ENCODE data around the gene MPZL3.

The MPZL3 gene

DNA sequence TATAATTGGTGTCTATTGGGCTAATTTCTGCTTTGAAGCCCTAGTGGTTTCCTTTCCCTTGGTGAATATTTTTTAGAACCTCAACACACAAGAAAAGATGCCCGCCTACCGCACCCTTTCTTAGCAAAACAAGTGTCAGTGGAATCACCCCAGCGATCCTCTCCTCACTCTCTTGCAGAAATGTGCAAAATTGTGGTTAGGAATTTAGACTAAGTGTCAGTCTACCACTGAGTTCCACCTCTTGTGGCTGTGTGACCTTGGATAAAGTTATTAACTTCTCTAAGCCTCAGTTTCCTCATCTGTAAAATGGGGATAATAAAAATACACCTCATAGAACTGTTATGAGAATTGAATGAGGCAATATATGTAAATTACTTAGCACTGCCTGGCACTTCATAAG, 22.1 kb downstream of the MPZL3 start:
- no peak for DNase-seq

DNA sequence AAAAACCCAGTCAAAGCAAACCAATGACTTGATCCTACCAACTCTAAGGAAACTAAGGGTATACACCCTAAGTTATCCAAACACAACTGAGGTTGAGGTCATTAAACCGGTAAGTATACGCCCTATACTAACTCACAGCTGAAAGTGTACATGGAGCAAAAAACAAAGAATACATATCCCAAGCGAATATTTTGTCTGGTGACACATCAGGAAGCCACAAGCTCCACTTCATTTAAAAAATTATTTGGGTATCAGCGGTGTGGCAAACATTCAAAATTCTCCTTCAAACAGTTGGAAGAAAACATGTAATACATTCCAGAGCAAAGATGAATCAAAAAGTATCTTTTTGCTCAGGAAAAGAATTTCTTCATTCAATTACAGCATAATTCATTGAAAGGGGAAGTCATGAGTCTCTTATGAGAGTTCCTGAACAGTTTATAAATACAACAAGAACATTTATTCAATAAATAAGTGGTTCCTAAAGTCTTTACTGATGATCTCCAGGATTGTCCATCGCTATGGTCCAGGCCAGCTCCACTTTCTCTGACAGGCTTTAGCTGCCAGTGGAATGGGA, 22.8 kb downstream of the MPZL3 start:
- DNase-seq: no peak

DNA sequence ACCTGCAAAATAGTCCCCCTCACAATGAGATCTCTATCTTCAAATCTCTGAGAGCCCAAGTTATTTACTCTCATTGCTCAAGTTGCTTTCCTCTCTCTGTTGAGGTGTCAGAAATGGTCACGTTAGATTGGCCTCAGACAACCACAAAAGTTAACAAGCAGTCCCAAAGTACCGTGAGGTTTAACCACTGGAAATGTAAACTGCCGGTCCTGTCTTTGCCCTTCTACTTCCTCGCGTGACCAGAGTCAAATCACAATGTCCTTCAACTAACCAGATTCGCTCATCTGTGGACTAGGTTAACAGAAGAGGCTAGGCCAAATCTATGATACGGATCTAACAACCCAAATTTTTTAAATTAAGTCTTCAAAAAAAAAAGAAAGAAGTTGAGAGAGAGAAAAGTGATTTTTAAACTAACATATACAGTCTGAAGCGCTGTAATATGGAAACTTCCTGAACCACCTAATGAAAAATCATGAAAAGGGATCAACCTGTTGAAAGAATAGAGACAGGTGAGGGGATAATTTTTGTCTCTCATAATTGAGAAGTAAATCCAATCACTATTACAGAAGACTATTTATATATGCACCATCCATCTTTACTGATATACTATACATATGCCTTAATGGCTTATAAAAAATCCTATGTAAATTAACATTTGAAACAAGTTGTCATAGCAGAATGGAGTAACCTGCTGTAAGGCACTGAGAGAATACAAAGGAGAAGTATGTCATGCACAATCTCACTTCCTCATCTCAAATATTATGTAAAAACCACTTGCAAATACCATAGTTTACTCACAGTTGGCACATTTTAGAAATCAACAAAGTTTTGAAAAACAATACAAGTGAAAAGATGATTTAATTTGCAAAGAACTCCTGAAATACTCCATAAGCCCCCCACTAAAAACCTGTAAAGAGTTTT, 24.0 kb downstream of the MPZL3 start:
- DNase-seq: no peak

DNA sequence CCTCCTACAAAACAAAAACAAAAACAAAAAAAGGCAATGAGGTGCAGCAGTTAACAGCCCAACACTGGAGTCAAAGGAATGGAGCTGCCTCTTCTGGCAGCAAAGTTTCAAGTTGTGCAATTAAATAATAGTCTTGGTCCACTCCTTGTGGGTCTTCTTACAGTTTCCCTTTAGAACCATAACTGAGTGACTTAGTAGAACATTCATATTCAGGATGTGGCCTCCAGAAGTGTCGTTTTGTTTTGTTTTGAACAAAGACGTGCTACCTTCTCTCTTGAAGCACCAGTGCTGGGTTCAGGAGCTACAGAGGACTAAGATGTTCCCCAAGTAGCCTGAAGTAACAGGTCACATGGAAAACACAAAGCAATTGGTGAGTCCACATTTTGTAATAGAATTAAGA, 25.4 kb downstream of the MPZL3 start:
- DNase-seq: no peak

DNA sequence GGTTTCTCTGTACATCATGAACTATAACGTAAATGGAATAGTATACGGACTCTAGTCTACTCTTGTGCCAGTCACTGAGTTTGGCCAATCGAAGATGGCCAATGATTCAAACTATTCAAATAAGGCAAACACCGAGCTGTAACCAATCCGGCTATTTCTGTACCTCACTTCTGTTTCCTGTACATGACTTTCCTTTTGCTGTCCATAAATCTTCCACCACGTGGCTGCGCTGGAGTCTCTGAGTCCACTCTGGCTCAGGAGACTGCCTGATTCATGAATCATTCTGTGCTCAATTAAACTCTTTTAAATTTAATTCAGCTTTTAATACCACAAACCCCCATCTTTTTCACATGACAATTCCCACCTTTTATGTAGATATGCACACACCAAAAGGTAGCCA, 25.9 kb downstream of the MPZL3 start:
- DNase-seq: no peak

DNA sequence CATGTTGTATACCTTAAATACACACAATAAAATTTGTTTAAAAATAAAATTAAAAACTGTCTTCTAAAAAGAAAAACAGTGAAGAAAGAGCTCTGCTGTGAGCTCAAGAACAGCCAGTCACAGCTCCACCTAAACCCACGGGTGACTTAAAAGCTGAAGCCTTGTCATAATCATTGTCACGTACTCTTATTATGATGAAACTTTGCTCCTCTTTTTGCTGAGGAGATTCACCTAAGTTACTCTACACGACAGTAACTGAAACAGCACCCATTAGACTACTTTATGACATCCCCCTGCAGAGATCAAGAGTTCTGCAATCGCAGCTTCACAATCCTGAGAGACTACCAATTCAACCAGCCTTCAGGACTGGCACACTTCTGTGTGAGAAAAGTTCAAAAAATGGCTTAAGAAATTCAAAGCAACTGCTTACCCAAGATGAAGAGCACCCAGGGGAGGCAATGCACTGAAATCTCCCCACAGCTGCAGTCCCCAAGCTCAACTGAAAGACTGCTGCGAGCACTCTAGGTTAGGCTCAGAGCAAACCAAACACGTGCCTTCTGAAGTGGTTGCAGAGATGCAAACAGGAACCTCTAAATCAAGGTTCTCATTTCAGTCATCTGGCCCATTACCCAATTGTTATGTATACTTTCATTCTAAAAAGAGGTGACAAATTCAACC, 27.5 kb downstream of the MPZL3 start, which contains the start of gene JAML:
TSS of gene JAML (minus strand) at position 501 of the 678 bp plus-strand sequence. CDS start 10,145 bp downstream, outside the sequence.
- no peak for DNase-seq

DNA sequence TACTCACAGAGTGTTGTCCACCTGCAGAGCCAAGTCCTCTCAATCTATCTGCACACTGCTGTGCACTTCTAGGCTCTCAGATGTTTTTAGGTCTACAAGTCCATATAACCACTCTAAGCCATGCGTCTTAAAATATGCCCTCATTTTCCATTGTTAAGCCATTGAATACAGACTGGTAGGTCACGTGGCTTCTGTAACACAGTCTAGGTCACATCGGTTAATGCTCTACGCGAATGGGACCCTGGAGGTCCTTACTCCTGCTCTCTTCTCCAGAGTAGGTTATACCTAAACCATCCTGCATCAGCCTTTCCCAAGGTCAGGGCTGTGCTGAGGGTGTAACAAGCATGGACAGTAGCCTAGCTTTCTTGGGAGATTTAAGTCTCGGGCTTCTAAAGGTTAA, 28.2 kb downstream of the MPZL3 start:
- no peak for DNase-seq

DNA sequence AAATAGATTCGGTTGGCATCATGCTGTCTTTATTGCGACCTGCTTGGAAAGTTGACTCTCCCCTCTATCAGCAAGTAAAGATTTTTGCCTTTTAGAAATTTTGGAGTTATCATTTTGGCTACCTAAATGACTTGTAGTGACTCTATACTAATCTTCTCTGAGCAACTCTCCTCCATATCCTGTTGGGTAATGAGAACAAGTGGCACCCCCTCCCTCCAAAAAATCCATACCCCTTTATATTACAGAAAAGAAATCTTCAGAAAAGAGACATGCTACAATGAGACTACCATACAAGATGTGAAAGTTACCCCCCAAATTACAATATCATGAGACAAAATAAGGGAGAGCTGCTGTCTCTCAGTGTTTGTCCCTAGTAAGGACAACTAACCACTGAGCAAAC, 28.6 kb downstream of the MPZL3 start:
- DNase-seq: no peak

DNA sequence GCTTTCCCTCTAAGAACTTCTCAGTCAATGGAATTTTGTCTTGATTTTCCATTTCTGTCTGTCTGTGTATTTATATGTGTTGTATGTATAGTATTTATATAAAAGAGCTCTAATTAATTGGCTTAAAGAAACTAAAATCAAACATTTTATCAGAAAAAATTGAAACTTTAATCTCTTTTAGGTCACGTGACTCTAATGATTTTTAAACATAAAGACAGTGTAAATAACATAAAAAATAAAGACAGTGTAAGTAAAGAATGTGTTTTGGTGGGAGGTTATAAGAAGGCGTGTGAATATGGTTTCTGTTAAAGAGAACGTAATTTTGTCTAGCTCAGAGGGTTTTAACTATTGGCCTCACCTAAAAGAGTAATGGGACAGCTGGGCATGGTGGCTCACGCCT, 29.7 kb downstream of the MPZL3 start:
- DNase-seq: no peak

DNA sequence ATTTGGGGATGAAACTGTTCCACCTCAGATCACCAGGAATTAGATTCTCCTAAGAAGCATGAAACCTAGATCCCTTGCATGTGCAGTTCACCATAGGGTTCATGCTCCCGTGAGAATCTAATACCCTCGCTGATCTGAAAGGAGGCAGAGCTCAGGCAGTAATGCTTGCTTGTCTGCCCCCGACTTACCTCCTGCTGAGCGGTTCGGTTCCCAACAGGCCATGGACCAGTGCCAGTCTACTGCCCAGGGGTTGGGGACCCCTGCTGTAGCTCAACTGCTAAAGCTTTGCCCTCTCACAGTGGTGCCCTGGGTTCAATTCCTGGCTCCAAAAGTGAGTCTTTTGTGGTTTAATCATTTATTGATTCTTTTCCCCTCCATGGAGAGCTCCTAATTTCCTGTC, 30.7 kb downstream of the MPZL3 start:
- DNase-seq: no peak

DNA sequence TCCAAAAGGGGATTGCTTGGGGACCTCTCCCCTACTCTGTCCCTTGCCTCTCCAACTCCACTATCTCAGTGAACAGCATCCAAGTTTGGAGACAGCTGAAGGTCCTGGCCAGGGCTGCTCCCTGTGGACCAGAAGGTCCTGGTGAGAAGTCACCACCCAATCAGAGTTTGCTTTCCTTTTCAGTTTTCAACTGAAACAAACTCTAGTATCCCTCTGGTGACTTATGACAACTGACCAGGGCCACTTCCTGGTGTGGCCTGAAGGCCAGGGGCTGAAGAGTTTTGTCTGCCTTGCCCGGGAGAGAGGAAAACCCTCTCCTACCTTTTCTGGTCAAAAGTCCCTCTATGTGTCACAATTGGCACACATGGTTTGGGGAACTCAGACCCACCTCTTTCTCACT, 32.4 kb downstream of the MPZL3 start:
- no peak for DNase-seq

DNA sequence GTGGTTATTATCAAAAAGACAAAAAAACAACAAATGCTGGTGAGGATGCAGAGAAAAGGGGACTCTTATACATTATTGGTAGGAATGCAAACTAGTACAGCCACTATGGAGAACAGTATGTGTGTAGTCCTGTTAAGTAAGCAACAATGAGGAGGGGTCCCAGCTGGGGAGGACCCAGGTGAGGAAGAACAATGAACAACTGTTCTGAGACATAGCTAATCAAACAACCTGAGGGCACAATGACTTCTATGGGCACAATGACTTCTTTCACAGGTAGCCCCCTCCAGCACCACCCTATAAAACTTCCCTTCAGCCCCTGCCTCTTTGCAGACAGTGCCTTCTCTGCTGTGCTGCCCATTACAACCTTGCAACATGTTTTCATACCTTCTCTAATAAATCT, 32.9 kb downstream of the MPZL3 start:
- no peak for DNase-seq

DNA sequence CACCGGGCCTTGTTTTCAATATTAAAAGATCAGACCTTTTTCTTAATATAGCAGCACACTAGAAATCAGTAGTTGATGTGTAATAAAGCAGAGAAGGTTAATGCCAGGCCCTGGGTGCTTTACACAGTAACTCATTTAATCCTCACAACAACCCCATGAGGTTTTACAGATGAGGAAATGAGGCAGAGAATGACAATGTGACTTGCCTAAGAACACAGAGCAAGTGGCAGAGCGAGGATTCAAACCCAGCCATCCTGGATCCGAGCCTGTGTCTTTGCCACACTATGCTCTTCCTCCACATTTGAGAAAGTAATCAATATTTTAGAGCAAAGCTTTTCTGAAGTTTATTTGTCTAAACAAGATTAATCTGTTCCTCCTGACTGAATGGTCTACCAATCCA, 34.6 kb downstream of the MPZL3 start:
- DNase-seq: no peak

DNA sequence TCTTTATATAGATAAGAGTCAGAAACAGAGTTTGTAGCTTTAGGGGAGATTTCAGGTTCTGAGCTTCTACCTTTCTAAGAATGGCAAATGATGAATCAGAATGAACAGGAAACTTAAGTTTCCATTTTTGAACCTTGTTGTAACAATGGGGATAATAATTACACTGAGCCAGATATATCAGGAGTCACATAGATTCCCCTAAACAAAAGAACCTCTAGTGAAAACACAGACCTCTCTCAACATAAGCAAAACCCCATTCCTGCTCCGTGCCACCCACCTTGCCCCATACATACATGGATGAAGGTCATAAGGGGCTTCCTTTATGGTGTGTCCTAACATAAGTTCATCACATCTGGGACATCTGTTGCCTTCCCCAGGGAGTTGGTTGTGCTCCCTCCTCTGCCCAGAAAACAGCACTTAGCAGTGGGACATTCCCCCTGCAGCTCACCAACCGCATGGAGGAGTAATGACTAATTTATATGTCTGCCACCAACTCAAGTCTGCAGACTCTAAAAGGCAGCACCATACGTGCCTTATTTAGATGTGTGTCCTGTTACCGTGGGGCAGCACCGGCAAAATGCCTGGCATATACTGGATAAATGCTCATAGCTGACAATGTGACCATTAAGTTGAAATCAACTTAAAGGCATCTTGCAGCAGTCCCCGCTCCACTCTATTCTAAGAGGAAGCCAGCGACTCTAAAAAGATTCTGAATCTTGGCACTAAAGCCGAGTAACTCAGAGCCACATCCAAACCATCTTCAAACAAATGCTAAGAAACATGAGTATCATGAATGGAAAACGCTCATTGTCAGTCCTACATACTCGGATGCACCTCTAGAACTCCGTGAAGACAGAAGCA, 35.3 kb downstream of the MPZL3 start:
- no peak for DNase-seq

DNA sequence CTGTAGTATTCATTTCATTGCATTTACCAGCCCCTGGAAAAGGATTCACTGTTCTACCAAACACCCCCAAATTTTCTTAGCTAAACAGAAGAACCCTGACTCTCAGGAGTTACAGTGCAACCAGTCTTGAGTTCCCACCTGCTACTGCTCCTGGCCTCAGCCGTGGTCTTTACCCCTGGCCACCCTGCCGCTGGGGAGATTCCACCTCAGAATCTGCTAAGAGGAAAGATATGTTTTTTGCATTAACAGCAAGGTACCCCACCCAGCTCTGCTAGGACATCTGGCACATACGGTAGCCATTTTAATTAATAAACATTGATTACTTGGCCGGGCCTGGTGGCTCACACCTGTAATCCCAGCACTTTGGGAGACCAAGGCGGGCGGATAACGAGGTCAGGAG, 36.4 kb downstream of the MPZL3 start:
- no peak for DNase-seq

DNA sequence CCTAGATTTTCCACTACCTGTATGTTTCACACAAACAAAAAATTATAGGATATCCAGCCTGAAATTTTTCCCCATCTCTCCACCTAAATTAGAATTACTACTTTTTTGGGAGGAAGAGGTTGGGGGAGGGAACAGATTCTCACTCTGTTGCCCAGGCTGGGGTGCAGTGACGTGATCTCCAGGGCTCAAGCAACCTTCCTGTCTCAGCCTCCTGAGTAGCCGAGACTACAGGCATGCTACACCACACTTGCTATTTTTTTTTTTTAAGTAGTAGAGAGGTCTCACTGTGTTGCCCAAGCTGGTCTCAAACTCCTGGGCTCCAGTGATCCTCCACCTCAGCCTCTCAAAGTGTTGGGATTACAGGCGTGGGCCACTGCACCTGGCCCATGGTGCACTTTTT, 36.9 kb downstream of the MPZL3 start:
- no peak for DNase-seq

DNA sequence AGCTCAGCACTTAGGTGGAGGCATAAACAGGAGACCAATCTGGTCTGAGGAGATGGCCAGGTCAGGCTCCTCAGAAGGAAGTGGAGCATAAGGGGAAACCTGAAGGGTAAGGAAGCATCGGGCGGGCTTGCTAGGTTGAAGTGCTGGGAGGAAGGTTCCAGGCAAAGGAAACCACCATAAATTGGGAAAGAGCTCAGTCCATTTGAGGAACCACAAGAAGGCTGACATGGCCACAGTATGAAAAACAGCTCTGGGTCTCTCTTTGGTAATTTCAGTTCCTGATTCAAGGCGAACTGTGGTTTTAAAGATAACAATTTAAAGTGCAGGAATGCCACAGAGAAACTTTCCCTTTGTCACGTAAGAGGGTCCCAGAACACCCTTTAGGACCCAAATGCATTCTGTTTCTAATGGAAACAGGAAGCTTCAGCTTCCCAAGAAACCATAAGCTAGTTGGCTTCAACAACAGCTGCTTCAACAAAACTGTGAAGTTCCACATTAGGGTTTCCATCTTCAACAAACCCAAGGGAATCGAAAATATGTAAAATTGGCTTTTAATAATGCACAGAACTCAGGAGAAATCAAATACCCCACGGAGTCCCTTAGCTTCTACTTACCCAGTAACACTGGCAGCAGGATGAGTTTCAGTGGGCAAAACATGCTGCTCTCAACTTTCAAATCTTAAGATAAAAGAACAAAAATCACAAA, 37.8 kb downstream of the MPZL3 start:
- DNase-seq: no peak

DNA sequence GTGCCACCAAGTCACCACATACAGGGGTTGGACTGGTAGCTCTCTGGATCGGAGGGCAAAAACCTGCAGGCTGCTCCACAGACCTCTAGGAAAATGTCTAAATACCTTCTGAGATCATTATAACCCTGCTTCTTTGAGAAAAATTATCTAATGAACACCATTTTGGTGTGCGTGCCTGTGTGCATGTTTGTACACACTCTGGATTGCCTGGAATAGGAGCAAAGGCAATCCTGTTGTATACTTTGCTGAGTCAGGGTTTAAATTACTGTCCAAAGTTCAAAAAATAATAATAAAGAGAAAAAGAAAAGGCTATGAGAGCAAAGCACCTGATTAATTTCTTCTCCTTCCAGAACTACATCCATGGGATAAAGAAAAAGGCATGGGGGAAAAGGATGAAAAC, 38.4 kb downstream of the MPZL3 start:
- DNase-seq: no peak

DNA sequence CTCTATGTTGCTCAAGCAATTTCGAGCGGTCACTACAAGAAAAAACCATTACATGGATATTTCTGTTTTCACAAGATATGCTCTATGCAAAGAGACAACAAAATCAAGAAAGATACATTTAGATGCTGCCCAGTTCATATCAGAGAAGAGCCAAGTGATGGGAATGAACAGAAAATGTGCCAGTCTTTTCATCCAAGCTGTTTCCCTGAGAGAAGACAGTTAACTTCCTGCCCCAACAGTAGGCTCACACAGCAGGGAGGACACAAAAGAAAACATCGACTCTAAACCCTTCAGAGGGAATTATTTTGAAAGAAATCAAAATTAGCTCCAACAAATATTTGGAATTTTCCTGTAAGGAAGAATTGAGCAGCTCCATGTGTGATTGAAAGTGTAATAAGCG, 39.0 kb downstream of the MPZL3 start:
- DNase-seq: no peak

DNA sequence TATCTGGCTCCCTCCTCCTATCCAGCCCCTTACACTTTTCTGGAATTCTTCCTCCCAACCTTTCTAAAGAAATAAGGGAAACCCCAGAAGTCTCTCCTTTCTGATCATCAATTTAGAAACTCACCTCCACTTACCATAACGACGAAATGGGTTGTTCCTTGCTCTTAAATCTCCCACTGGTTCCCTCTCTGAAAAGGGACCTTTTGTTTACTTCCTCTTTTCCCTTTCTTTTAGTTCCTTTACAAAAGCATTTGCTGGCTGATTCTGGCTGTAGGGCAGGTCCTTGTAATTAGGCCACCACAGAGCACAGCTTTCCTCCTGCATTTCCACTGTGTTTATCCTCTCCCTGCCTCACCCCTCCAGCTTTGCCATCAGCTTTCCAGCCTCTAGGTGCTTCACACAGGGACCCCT, 39.4 kb downstream of the MPZL3 start:
- no peak for DNase-seq

DNA sequence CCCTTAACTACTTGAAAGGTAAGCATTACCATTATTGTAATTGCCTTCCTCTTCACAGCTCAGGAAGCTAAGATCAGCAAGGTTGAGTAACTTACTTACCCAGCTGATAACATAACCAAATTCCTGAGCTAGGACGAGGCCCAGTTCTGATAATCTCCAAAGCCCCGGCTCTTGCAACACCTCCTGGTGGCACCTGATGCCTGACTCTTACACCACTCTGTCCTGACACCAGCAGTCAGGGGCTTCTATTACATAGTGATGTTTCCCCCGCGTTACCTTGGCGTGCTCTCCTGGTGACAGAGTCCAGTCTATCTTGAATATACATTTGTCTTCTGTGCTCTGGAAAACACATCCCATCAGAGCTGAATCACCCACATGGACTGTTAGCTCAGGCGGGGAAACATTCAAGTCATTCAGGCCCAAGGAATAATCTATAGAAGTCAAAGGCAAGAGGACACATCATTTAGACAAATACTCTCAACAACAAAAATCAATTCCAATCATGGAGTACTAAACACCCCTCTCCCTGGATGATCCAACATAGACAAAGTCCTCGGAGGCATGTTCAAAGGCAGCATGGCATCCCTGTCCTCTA, 39.9 kb downstream of the MPZL3 start:
- DNase-seq: no peak

DNA sequence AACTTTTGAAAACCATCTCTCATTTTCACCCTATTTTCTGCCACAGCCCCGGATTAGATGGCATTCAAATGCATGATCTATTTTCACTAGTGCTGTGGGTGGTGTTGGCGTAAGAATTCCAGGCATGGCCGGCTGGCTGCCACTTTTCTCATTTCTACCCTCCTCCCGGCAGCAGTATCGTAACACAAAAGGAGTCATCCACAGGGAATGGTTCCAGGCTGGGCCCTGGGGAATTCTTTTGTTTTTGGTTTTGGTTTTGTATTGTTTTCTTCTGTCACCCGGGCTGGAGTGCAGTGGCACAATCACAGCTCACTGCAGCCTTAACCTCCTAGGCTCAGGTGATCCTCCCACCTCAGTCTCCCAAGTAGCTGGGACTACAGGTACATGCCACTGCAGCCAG, 41.2 kb downstream of the MPZL3 start:
- no peak for DNase-seq
